IMR-90 (cell line): ENCODE results near the gene ZBTB40. TPM values are rescaled to one million over a fixed set of nuclear protein-coding genes. Genes with fewer than 3 reads are reported as not detected.

Experiments used
- ATAC-seq: fragments of 200-7000 bp; cut with Tn5 transposase; 2 replicates; pipeline ENCODE4 v1.9.1; 2020; ENCODE audit warnings: low read depth, mild to moderate bottlenecking, moderate library complexity
- BruUV-seq: library from RNA; stranded (reverse); fragments of 400-500 nt; replicated peaks from 2 replicates; lab custom pipeline; 2021; lab: Mats Ljungman, UMichigan
- CTCF ChIA-PET: fragments of 300-600 bp; formaldehyde crosslinking; extraction: SDS; loops from one replicate; lab custom pipeline; 2021; ENCODE audit warnings: antibody characterized with exemption; lab: Yijun Ruan, JAX
- POLR2A ChIA-PET: fragments of 300-600 bp; sonication (Branson Sonifier 250); formaldehyde crosslinking; loops from one replicate; lab custom pipeline; 2022; ENCODE audit warnings: antibody characterized with exemption; ENCODE audit not compliant: unreplicated experiment; lab: Charles Lee
- DNase-seq: peaks from one replicate; pipeline ENCODE4 v3.0.0; 2013
- H2AFZ ChIP-seq: replicated peaks from 2 replicates; pipeline ENCODE3; 2013; ENCODE audit warnings: low read length, mild to moderate bottlenecking; ENCODE audit not compliant: poor library complexity
- H2AK5ac ChIP-seq: 2 replicates; pipeline ENCODE4 v1.6.1; 2013; ENCODE audit warnings: low read depth, low read length, inconsistent platforms
- H2AK9ac ChIP-seq: replicated peaks from 2 replicates; pipeline ENCODE3; 2013; ENCODE audit warnings: mild to moderate bottlenecking, low read depth, low read length, moderate library complexity; ENCODE audit not compliant: poor library complexity
- H2BK120ac ChIP-seq: 2 replicates; pipeline ENCODE4 v1.6.1; 2013; ENCODE audit warnings: low read depth, low read length, inconsistent platforms
- H2BK15ac ChIP-seq: 3 replicates; pipeline ENCODE4 v1.6.1; 2013; ENCODE audit warnings: low read depth, low read length, inconsistent platforms
- H2BK20ac ChIP-seq: 2 replicates; pipeline ENCODE4 v1.6.1; 2013; ENCODE audit warnings: low read depth, mild to moderate bottlenecking, inconsistent platforms, low read length, moderate library complexity
- H2BK5ac ChIP-seq: 2 replicates; pipeline ENCODE4 v1.6.1; 2013; ENCODE audit warnings: mild to moderate bottlenecking, low read depth, low read length, inconsistent platforms; ENCODE audit not compliant: poor library complexity, severe bottlenecking
- H3K14ac ChIP-seq: replicated peaks from 2 replicates; pipeline ENCODE4 v1.6.1; 2013; ENCODE audit warnings: low read depth, low read length, inconsistent platforms
- H3K18ac ChIP-seq: 2 replicates; pipeline ENCODE4 v1.6.1; 2013; ENCODE audit warnings: low read depth, low read length, control low read depth
- H3K23ac ChIP-seq: 2 replicates; pipeline ENCODE4 v1.6.1; 2013; ENCODE audit warnings: low read depth, low read length, inconsistent platforms
- H3K27ac ChIP-seq: 2 replicates; pipeline ENCODE4 v1.5.1; 2013; ENCODE audit warnings: mild to moderate bottlenecking, control low read depth, low read length; ENCODE audit not compliant: insufficient read depth
- H3K27me3 ChIP-seq: 2 replicates; pipeline ENCODE4 v1.6.1; 2013; ENCODE audit warnings: low read length; ENCODE audit not compliant: control insufficient read depth, insufficient read depth
- H3K36me3 ChIP-seq: 2 replicates; pipeline ENCODE4 v1.6.1; 2013; ENCODE audit warnings: low read length, mixed read lengths; ENCODE audit not compliant: control insufficient read depth, insufficient read depth
- H3K4ac ChIP-seq: 2 replicates; pipeline ENCODE4 v1.6.1; 2013; ENCODE audit warnings: low read depth, low read length, inconsistent platforms
- H3K4me1 ChIP-seq: 2 replicates; pipeline ENCODE4 v1.6.1; 2013; ENCODE audit warnings: low read length, mixed read lengths; ENCODE audit not compliant: control insufficient read depth, insufficient read depth
- H3K4me2 ChIP-seq: 2 replicates; pipeline ENCODE4 v1.6.1; 2013; ENCODE audit warnings: low read depth, mild to moderate bottlenecking, control low read depth, low read length, moderate library complexity
- H3K4me3 ChIP-seq: 2 replicates; pipeline ENCODE4 v1.5.1; 2013; ENCODE audit warnings: low read depth, mild to moderate bottlenecking, control low read depth, low read length, moderate library complexity; ENCODE audit not compliant: insufficient read depth
- H3K56ac ChIP-seq: 2 replicates; pipeline ENCODE4 v1.6.1; 2013; ENCODE audit warnings: low read length, inconsistent platforms; ENCODE audit not compliant: insufficient read depth; ENCODE audit errors: extremely low read depth
- H3K79me1 ChIP-seq, 2 experiments: 2 replicates each; pipeline ENCODE4 v1.6.1; 2013; ENCODE audit warnings: low read length in 2 of 2, inconsistent platforms in 1 of 2, low read depth in 1 of 2
- H3K9ac ChIP-seq: 2 replicates; pipeline ENCODE4 v1.6.1; 2013; ENCODE audit warnings: low read depth, low read length, control low read depth
- H3K9me1 ChIP-seq: 2 replicates; pipeline ENCODE4 v1.6.1; 2013; ENCODE audit warnings: low read length, inconsistent platforms; ENCODE audit not compliant: insufficient read depth
- H3K9me3 ChIP-seq: 2 replicates; pipeline ENCODE4 v1.6.1; 2013; ENCODE audit warnings: low read length; ENCODE audit not compliant: control insufficient read depth, insufficient read depth
- H4K20me1 ChIP-seq: 2 replicates; pipeline ENCODE4 v1.6.1; 2013; ENCODE audit warnings: low read length, inconsistent platforms; ENCODE audit not compliant: insufficient read depth
- H4K5ac ChIP-seq: 2 replicates; pipeline ENCODE4 v1.6.1; 2013; ENCODE audit warnings: mild to moderate bottlenecking, low read depth, low read length, control low read depth
- H4K8ac ChIP-seq, 2 experiments: 2 replicates each; pipeline ENCODE4 v1.6.1; 2013; ENCODE audit warnings: low read depth in 2 of 2, low read length in 2 of 2, control low read depth in 1 of 2, inconsistent platforms in 1 of 2
- H4K91ac ChIP-seq: 2 replicates; pipeline ENCODE4 v1.6.1; 2013; ENCODE audit warnings: low read depth, low read length, inconsistent platforms; ENCODE audit not compliant: insufficient read depth
- BHLHE40 ChIP-seq: fragments of 150-350 bp; IDR thresholded peaks from 2 replicates; pipeline ENCODE4 v1.6.1; 2016; ENCODE audit warnings: mild to moderate bottlenecking, low read depth, low read length
- CEBPB ChIP-seq: IDR thresholded peaks from 2 replicates; pipeline ENCODE4 v1.6.1; 2012; ENCODE audit warnings: low read depth, low read length, improper control_type of control experiment
- CTCF ChIP-seq: conservative IDR thresholded peaks from 2 replicates; pipeline ENCODE4 v1.5.1; 2012; ENCODE audit warnings: mild to moderate bottlenecking, low read depth, low read length, improper control_type of control experiment
- FOS ChIP-seq: fragments of 150-350 bp; IDR thresholded peaks from 2 replicates; pipeline ENCODE4 v1.6.1; 2016; ENCODE audit warnings: low read depth, low read length
- MXI1 ChIP-seq: IDR thresholded peaks from 2 replicates; pipeline ENCODE4 v1.6.1; 2012; ENCODE audit warnings: low read depth, mild to moderate bottlenecking, low read length, moderate library complexity, borderline replicate concordance
- POLR2A ChIP-seq: IDR thresholded peaks from 2 replicates; pipeline ENCODE4 v1.6.1; 2012; ENCODE audit warnings: mild to moderate bottlenecking, low read depth, low read length
- SMC3 ChIP-seq: fragments of 150-350 bp; IDR thresholded peaks from 2 replicates; pipeline ENCODE4 v1.6.1; 2016; ENCODE audit warnings: low read depth, mild to moderate bottlenecking, antibody characterized with exemption, low read length, moderate library complexity
- WGBS, 2 experiments: methylation state at CpG; one replicate each; pipeline versions ENCODE4 v1.1.5 to v1.1.7; 2013; ENCODE audit warnings: missing lambda C conversion rate in 2 of 2; ENCODE audit not compliant: insufficient read length in 1 of 2; ENCODE audit errors: extremely low coverage in 2 of 2; 5-methylcytosine and 5-hydroxymethylcytosine counted together
- dilution Hi-C: fragments of 300-500 bp; cut with HindIII; formaldehyde crosslinking; loops from one replicate; pipeline ENCODE4 v1.14.3; 2018; ENCODE audit warnings: low sequenced_read_pairs; ENCODE audit not compliant: unreplicated experiment
- in situ Hi-C: fragments of 300-500 bp; cut with MboI; formaldehyde crosslinking; loops from 3 replicates; pipeline ENCODE4 v1.14.3; 2019; ENCODE audit warnings: low sequenced_read_pairs, inconsistent platforms, mixed read lengths
- intact Hi-C: fragments of 100-400 bp; cut with micrococcal nuclease; formaldehyde crosslinking; loops from 2 replicates; pipeline ENCODE4 v1.10.0; 2022
- polyA plus RNA-seq, 3 experiments: library from polyadenylated mRNA; depleted of rRNA; stranded (reverse); fragments of >200 nt; gene quantifications; 2 replicates each; pipeline ENCODE4 v1.2.3, GENCODE V29; 2012; ENCODE audit warnings: low replicate concordance in 1 of 3
- total RNA-seq: library from RNA; depleted of rRNA; stranded (reverse); fragments of >200 nt; gene quantifications from 2 replicates; pipeline ENCODE4 v1.2.3, GENCODE V29; 2012

The ZBTB40 gene
- total and polyA plus RNA-seq, 2 of the 4 experiments (the other 2 are of a cell fraction): 6.0 to 9.7 TPM

- ChIA-PET POLR2A (no interaction called here), CTCF (no interaction called here)
- H2BK15ac ChIP-seq: no peak overlapping the region
- no peak overlapping the region for H3K18ac ChIP-seq
- no peak overlapping the region for H4K91ac ChIP-seq
- H2AK5ac ChIP-seq: no peak overlapping the region
- H4K5ac ChIP-seq: no peak overlapping the region
- H4K20me1 ChIP-seq: no peaks in the 10 kb centered on the region
- no peaks in the 10 kb centered on the region for H3K79me1 ChIP-seq
- no peak overlapping the region for H3K23ac ChIP-seq
- no peak overlapping the region for H3K14ac ChIP-seq
- H3K9ac ChIP-seq: no peak overlapping the region
- ATAC-seq (no peak), DNase-seq (no peak)
- H2AFZ ChIP-seq: no peak overlapping the region
- no peak overlapping the region for H4K8ac ChIP-seq
- dilution Hi-C loops: no loop called here
- no peaks in the 10 kb centered on the region for H3K36me3 ChIP-seq
- intact Hi-C loops: no loop called here
- in situ Hi-C loops: no loop called here
- H2BK5ac ChIP-seq: no peak overlapping the region
- no peak overlapping the region for H3K27ac ChIP-seq
- no peak overlapping the region for H3K4me3 ChIP-seq
- H3K4ac ChIP-seq: no peak overlapping the region
- no peak overlapping the region for H2AK9ac ChIP-seq
- no peak overlapping the region for H2BK20ac ChIP-seq
- H3K4me2 ChIP-seq: no peak overlapping the region
- BruUV-seq: no TSS peak
- 61% methylated on average over 5 of the region's 5 CpGs; no CpG with 5 or more reads in 1 of the 2 experiments for WGBS, 2 experiments
- H2BK120ac ChIP-seq: no peak overlapping the region
- H3K9me3 ChIP-seq: no peaks in the 10 kb centered on the region
- no peaks in the 10 kb centered on the region for H3K4me1 ChIP-seq
- TF ChIP-seq FOS: no peak
- TF ChIP-seq BHLHE40: no peak
- TF ChIP-seq SMC3: no peak
- no peak for TF ChIP-seq MXI1
- no peak for TF ChIP-seq CEBPB
- no peak for TF ChIP-seq CTCF
- TF ChIP-seq POLR2A: no peak
- peaks cover 24% of the 10 kb centered on the region for H3K27me3 ChIP-seq
- H3K9me1 ChIP-seq: no peaks in the 10 kb centered on the region; the same call in 1 of the 2 replicates
- H3K56ac ChIP-seq: no peak overlapping the region
These were observed 88.7 kb downstream of the ZBTB40 start for GRCh38 chr1:22540337-22540736.
